Islet of Langerhans (tissue), 1 donor: ENCODE results near the gene CDC34.

Experiments
- FAIRE-seq: peaks from one replicate; lab custom pipeline; 2011; peaks lifted over from hg19 to GRCh38; lab: Jason Lieb, UNC

CDC34 gene

GRCh38 chr19:531753-532560, at the start of gene CDC34:
Gene CDC34, plus strand, starts transcription at chr19:531760. Its CDS starts 172 bp downstream, at chr19:531932.
- FAIRE-seq: no peak

- FAIRE-seq: no peak
Observed at GRCh38 chr19:482186-483041, 49.1 kb upstream of the CDC34 start.

- FAIRE-seq: no peak
Observed at GRCh38 chr19:483332-484072, 48.1 kb upstream of the CDC34 start.

- no peak for FAIRE-seq
Observed at GRCh38 chr19:484494-484893, 47.1 kb upstream of the CDC34 start.

- FAIRE-seq: no peak
Observed at GRCh38 chr19:485077-485476, 46.5 kb upstream of the CDC34 start.

- no peak for FAIRE-seq
Observed at GRCh38 chr19:485583-486236, 45.9 kb upstream of the CDC34 start.

GRCh38 chr19:488505-489417, 42.8 kb upstream of the CDC34 start:
- FAIRE-seq: no peak

GRCh38 chr19:489418-490196, 42.0 kb upstream of the CDC34 start:
- no peak for FAIRE-seq

GRCh38 chr19:491146-491741, 40.3 kb upstream of the CDC34 start:
- FAIRE-seq: no peak

- FAIRE-seq: no peak
Observed at GRCh38 chr19:492091-492531, 39.4 kb upstream of the CDC34 start.

GRCh38 chr19:493391-494170, 38.0 kb upstream of the CDC34 start:
- no peak for FAIRE-seq

GRCh38 chr19:494171-495080, 37.1 kb upstream of the CDC34 start:
- no peak for FAIRE-seq

- no peak for FAIRE-seq
Observed at GRCh38 chr19:495081-495401, 36.5 kb upstream of the CDC34 start.

- no peak for FAIRE-seq
Observed at GRCh38 chr19:495402-496111, 36.0 kb upstream of the CDC34 start.

- no peak for FAIRE-seq
Observed at GRCh38 chr19:496112-496665, 35.4 kb upstream of the CDC34 start, which contains the start of gene MADCAM1. Gene MADCAM1, plus strand, starts transcription at chr19:496486. Its CDS starts 14 bp downstream, at chr19:496500.

GRCh38 chr19:496986-497385, 34.6 kb upstream of the CDC34 start:
- no peak for FAIRE-seq

GRCh38 chr19:497491-497868, 34.1 kb upstream of the CDC34 start:
- no peak for FAIRE-seq
